Neuronal stem cell (in vitro differentiated cells): Measurements from ENCODE around the gene HOXA1.
A peak's percentile ranks its signal among the peaks of the same experiment; 100 is the strongest.

ENCODE experiments used
- DNase-seq: peaks from one replicate; pipeline ENCODE4 v3.0.0-alpha.2; 2013; ENCODE audit warnings: low spot score
- H2AFZ ChIP-seq: one replicate; pipeline ENCODE4 v1.6.1; 2013; ENCODE audit warnings: mild to moderate bottlenecking, low read length, inconsistent platforms
- H2AK5ac ChIP-seq: 2 replicates; pipeline ENCODE4 v1.6.1; 2013; ENCODE audit warnings: low read depth, mild to moderate bottlenecking, inconsistent platforms, low read length, moderate library complexity, mixed read lengths
- H2BK120ac ChIP-seq: 2 replicates; pipeline ENCODE4 v1.6.1; 2013; ENCODE audit warnings: low read depth, mild to moderate bottlenecking, inconsistent platforms, low read length, moderate library complexity, mixed read lengths
- H2BK12ac ChIP-seq: one replicate; pipeline ENCODE4 v1.6.1; 2013; ENCODE audit warnings: low read length, inconsistent platforms
- H2BK15ac ChIP-seq: 2 replicates; pipeline ENCODE4 v1.6.1; 2013; ENCODE audit warnings: mild to moderate bottlenecking, low read length, inconsistent platforms, mixed read lengths
- H2BK5ac ChIP-seq: one replicate; pipeline ENCODE4 v1.6.1; 2013; ENCODE audit warnings: inconsistent platforms, mild to moderate bottlenecking, low read length, moderate library complexity
- H3K14ac ChIP-seq: one replicate; pipeline ENCODE4 v1.6.1; 2013; ENCODE audit warnings: low read length, inconsistent platforms
- H3K18ac ChIP-seq: 2 replicates; pipeline ENCODE4 v1.6.1; 2013; ENCODE audit warnings: low read length, inconsistent platforms
- H3K23ac ChIP-seq: 2 replicates; pipeline ENCODE4 v1.6.1; 2013; ENCODE audit warnings: low read depth, mild to moderate bottlenecking, mixed read lengths, low read length, inconsistent platforms; ENCODE audit not compliant: poor library complexity
- H3K27ac ChIP-seq: replicated peaks from 3 replicates; pipeline ENCODE4 v1.5.1; 2013; ENCODE audit warnings: low read length, inconsistent platforms
- H3K27me3 ChIP-seq, 3 experiments: 2 replicates each; pipeline ENCODE4 v1.6.1; 2013; ENCODE audit warnings: low read length in 3 of 3, mild to moderate bottlenecking in 2 of 3, inconsistent platforms in 1 of 3, low read depth in 1 of 3, mixed read lengths in 1 of 3, moderate library complexity in 1 of 3; ENCODE audit not compliant: control insufficient read depth in 3 of 3, insufficient read depth in 3 of 3
- H3K36me3 ChIP-seq, 2 donors: replicated peaks in 1 of 2; 2 replicates each; pipeline ENCODE4 v1.6.1; 2013; ENCODE audit warnings: low read length in 2 of 2; ENCODE audit not compliant: control insufficient read depth in 2 of 2, insufficient read depth in 2 of 2
- H3K4ac ChIP-seq: 2 replicates; pipeline ENCODE4 v1.6.1; 2013; ENCODE audit warnings: inconsistent platforms, mild to moderate bottlenecking, low read length, moderate library complexity
- H3K4me1 ChIP-seq, 2 donors: 1 replicate in 1 of 2; 2 replicates in 1 of 2; pipeline ENCODE4 v1.6.1; 2013; ENCODE audit warnings: low read length in 2 of 2, low read depth in 1 of 2; ENCODE audit not compliant: control insufficient read depth in 2 of 2, insufficient read depth in 1 of 2
- H3K4me2 ChIP-seq: one replicate; pipeline ENCODE4 v1.6.1; 2013; ENCODE audit warnings: mild to moderate bottlenecking, low read length, inconsistent platforms; ENCODE audit not compliant: insufficient read depth, poor library complexity, severe bottlenecking
- H3K4me3 ChIP-seq, 2 donors: 2 replicates each; pipeline ENCODE4 v1.5.1; 2013; ENCODE audit warnings: low read length in 2 of 2, mild to moderate bottlenecking in 2 of 2, inconsistent platforms in 1 of 2, moderate library complexity in 1 of 2
- H3K79me1 ChIP-seq: one replicate; pipeline ENCODE4 v1.6.1; 2013; ENCODE audit warnings: low read depth, mild to moderate bottlenecking, inconsistent platforms, low read length, moderate library complexity
- H3K9ac ChIP-seq: one replicate; pipeline ENCODE4 v1.6.1; 2013; ENCODE audit warnings: mild to moderate bottlenecking, low read depth, low read length, inconsistent platforms; ENCODE audit not compliant: poor library complexity
- H3K9me3 ChIP-seq, 2 donors: replicated peaks in 1 of 2; 2 replicates each; pipeline versions ENCODE3 to v1.6.1; 2013; ENCODE audit warnings: low read length in 2 of 2, mild to moderate bottlenecking in 2 of 2, inconsistent platforms in 1 of 2, low read depth in 1 of 2, mixed read lengths in 1 of 2, moderate library complexity in 1 of 2; ENCODE audit not compliant: control insufficient read depth in 2 of 2, insufficient read depth in 1 of 2
- H4K8ac ChIP-seq: one replicate; pipeline ENCODE4 v1.6.1; 2013; ENCODE audit warnings: low read depth, mild to moderate bottlenecking, inconsistent platforms, low read length, moderate library complexity
- H4K91ac ChIP-seq: one replicate; pipeline ENCODE4 v1.6.1; 2013; ENCODE audit warnings: low read length, low read depth, mild to moderate bottlenecking, inconsistent platforms; ENCODE audit not compliant: poor library complexity
- WGBS, 2 donors: extraction: QIAGEN DNeasy Blood & Tissue Kit; methylation state at CpG; one replicate each; pipeline ENCODE4 v1.1.7; 2013; ENCODE audit warnings: missing lambda C conversion rate in 2 of 2, mixed read lengths in 1 of 2; ENCODE audit not compliant: insufficient read length in 2 of 2, insufficient replicate concordance in 1 of 2; ENCODE audit errors: extremely low coverage in 2 of 2; 5-methylcytosine and 5-hydroxymethylcytosine counted together

The HOXA1 gene

GRCh38 chr7:27131390-27131819 lies 35.6 kb upstream of the HOXA1 start:
- no peak overlapping the region for H3K18ac ChIP-seq
- no peak overlapping the region for H2BK12ac ChIP-seq
- no peak overlapping the region for H3K23ac ChIP-seq
- no peaks in the 10 kb centered on the region for H3K79me1 ChIP-seq
- H4K91ac ChIP-seq = no peak overlapping the region
- H4K8ac ChIP-seq = no peak overlapping the region
- peaks cover 21 to 100% (median 92%) of the 10 kb centered on the region in 3 experiments for H3K27me3 ChIP-seq
- no peak overlapping the region for H3K14ac ChIP-seq
- no peak overlapping the region for H2BK15ac ChIP-seq
- H2AFZ ChIP-seq = peak overlapping the region; percentile 98
- peaks cover 0 to 8% of the 10 kb centered on the region in 2 donors for H3K9me3 ChIP-seq
- no peak overlapping the region for H2BK5ac ChIP-seq
- peak overlapping the region in 1 of 2 donors; percentile 53 for H3K4me3 ChIP-seq
- H3K9ac ChIP-seq = no peak overlapping the region
- H3K4ac ChIP-seq = no peak overlapping the region
- no peak overlapping the region for H2BK120ac ChIP-seq
- H3K4me1 ChIP-seq = peaks cover 0 to 3% of the 10 kb centered on the region in 2 donors
- no peak overlapping the region for H2AK5ac ChIP-seq
- no peak overlapping the region for H3K27ac ChIP-seq
- peak overlapping the region; percentile 61 for H3K4me2 ChIP-seq
- no peaks in the 10 kb centered on the region for H3K36me3 ChIP-seq
- WGBS, 2 donors = no CpG with 5 or more reads among the region's 12 CpGs
- DNase-seq = no peak

DNA sequence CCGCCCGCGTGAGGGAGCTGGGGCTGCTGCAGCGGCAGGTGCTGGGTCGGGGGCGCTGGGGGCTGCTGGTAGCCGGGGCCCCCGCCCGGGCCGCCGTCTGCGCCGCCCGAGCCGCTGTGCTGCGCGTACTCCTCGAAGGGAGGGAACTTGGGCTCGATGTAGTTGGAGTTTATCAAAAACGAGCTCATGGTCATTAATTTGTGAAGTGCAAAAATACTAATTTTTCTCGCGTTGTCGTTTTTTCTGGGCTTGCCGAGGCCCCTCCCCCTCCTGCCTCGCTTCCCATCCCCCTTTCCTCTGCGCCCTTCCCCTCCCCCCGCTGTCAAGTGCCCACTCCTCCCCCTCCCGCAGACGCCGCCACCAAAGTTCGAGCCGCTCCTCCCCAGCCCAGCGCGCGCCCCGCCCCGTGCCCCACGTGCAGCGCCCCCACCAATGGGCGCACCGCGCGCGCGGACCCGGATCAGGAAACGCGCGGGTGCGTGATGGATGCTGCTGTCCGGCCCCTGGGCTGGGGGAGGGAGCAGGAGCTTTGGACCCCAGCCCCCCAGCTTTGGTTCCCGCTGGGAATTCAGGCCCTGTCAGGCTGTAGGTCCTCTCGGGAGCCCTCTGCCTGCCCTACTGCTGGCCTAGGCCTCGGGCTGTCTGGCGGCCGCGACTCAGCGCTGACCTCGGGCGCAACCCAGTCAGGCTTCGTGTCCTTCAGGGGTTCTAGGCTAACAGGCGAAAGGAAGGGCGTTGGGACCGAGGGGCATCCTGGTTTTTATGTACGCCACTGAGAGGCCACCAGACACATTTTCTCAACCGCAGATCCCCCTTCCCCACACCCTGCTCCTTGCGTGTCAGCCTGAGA lies 35.0 kb upstream of the HOXA1 start, which contains the start of gene HOXA4:
Gene HOXA4 (minus strand): TSS at position 218 of the 850 bp plus-strand sequence. CDS start 24 bp downstream, at position 194.
- H2BK15ac ChIP-seq = no peak within 1 kb of the TSS
- no peak within 1 kb of the TSS for H2BK5ac ChIP-seq
- H3K9ac ChIP-seq = no peak within 1 kb of the TSS
- no peak for DNase-seq
- H3K79me1 ChIP-seq = no peaks in the 10 kb centered on the region
- no peak within 1 kb of the TSS for H4K91ac ChIP-seq
- peak within 1 kb of the TSS; percentile 61 for H3K4me2 ChIP-seq
- no peak within 1 kb of the TSS for H3K14ac ChIP-seq
- no peak within 1 kb of the TSS for H3K27ac ChIP-seq
- no peak within 1 kb of the TSS for H3K4ac ChIP-seq
- no peak within 1 kb of the TSS for H2BK120ac ChIP-seq
- no peaks in the 10 kb centered on the region for H3K36me3 ChIP-seq
- H4K8ac ChIP-seq = no peak within 1 kb of the TSS
- H3K4me1 ChIP-seq = peaks cover 0 to 3% of the 10 kb centered on the region in 2 donors
- WGBS, 2 donors = no CpG with 5 or more reads among the region's 67 CpGs
- H3K4me3 ChIP-seq = peak within 1 kb of the TSS; percentile 53 to 71
- peak within 1 kb of the TSS; percentile 51 for H3K18ac ChIP-seq
- H2BK12ac ChIP-seq = no peak within 1 kb of the TSS
- peak within 1 kb of the TSS; percentile 13 for H3K23ac ChIP-seq
- peaks cover 0 to 8% of the 10 kb centered on the region in 2 donors for H3K9me3 ChIP-seq
- H2AFZ ChIP-seq = peak within 1 kb of the TSS; percentile 98
- H2AK5ac ChIP-seq = no peak within 1 kb of the TSS
- H3K27me3 ChIP-seq = peaks cover 22 to 100% (median 92%) of the 10 kb centered on the region in 3 experiments

- Histone ChIP-seq H4K8ac (no peak overlapping the region), H3K4me1 (peaks cover 0 to 3% of the 10 kb centered on the region in 2 donors), H2BK12ac (no peak overlapping the region), H3K27me3 (peaks cover 23 to 100% (median 93%) of the 10 kb centered on the region in 3 experiments), H3K9ac (no peak overlapping the region), H3K4ac (no peak overlapping the region), H3K79me1 (no peaks in the 10 kb centered on the region), H2BK5ac (no peak overlapping the region), H2AK5ac (no peak overlapping the region), H3K14ac (no peak overlapping the region), H3K4me2 (peak overlapping the region; percentile 54), H4K91ac (no peak overlapping the region), H3K4me3 (no peak overlapping the region), H2AFZ (peak overlapping the region; percentile 98), H3K18ac (no peak overlapping the region), H2BK15ac (no peak overlapping the region), H3K27ac (no peak overlapping the region), H3K23ac (no peak overlapping the region), H3K36me3 (no peaks in the 10 kb centered on the region), H2BK120ac (no peak overlapping the region), H3K9me3 (peaks cover 0 to 8% of the 10 kb centered on the region in 2 donors)
- no peak for DNase-seq
- WGBS, 2 donors = no CpG with 5 or more reads among the region's 72 CpGs
Measured at GRCh38 chr7:27129729-27130539, 34.1 kb upstream of the HOXA1 start.
